ENCODE results near the gene KCNB1.

DNA sequence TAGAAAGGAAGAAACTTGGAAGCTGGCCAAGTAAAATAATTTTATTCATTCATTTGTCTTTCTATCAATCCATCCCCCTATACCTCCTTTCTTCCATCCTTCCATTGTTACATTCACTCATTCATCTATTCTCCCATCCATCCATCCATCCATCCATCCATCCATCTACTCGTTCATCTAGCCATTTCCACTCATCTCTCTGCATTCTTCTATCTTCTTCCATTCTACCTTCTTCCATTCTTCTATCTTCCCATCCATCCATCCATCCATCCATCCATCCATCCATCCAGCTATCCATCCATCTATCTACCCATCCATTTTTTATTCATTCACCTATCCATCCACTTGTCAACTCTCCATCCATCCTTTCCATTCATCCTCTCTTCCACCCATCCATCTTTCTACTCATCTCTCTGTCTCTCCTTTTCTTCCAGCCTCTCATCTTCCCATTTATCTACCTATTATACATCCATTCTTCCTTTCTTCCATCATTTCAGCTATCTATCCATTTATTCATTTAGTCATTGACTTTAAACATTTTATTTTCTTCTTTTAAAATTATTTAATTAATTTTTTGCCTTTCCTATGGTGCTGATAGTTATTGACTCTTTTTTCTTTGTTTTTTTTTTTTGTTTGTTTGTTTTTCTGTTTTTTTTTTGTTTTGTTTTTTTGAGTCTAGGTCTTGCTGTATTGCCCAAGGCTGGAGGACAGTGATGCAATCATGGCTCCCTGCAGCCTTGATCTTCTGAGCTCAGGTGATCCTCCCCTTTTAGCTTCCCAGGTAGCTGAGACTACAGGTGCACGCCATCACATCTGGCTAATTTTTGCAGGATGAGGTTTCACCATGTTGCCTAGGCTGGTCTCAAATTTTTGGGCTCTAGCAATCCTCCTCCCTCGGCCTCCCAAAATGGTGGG, 151.5 kb downstream of the KCNB1 start:
- TF ChIP-seq, protein P1, sequence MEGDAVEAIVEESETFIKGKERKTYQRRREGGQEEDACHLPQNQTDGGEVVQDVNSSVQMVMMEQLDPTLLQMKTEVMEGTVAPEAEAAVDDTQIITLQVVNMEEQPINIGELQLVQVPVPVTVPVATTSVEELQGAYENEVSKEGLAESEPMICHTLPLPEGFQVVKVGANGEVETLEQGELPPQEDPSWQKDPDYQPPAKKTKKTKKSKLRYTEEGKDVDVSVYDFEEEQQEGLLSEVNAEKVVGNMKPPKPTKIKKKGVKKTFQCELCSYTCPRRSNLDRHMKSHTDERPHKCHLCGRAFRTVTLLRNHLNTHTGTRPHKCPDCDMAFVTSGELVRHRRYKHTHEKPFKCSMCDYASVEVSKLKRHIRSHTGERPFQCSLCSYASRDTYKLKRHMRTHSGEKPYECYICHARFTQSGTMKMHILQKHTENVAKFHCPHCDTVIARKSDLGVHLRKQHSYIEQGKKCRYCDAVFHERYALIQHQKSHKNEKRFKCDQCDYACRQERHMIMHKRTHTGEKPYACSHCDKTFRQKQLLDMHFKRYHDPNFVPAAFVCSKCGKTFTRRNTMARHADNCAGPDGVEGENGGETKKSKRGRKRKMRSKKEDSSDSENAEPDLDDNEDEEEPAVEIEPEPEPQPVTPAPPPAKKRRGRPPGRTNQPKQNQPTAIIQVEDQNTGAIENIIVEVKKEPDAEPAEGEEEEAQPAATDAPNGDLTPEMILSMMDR (conservative IDR thresholded peaks at IDR 0.05 in 1 of 2, IDR thresholded peaks at IDR 0.05 in 1 of 2; ENCODE audit: low read depth in 1 of 2, low read length in 2 of 2): no peak
- TF ChIP-seq EZH2 (IDR thresholded peaks at IDR 0.05; ENCODE audit: low read length, missing control alignments): no peak

Data from fibroblast of lung (primary cell).